ENCODE data around the gene RPL29. TPM values are rescaled to one million over a fixed set of nuclear protein-coding genes. Genes with fewer than 3 reads are reported as not detected.

The RPL29 gene
- total and polyA plus RNA-seq, 2 of the 13 experiments (the other 11 are each of a cell fraction or from before 2014, with no cell fraction given): 1,348 to 2,263 TPM

- TF ChIP-seq ZNF407 (CRISPR knock-in tag; IDR thresholded peaks at IDR 0.05; ENCODE audit: not compliant biosample characterization): peak; percentile 44
- TF ChIP-seq TCF7L2 (IDR thresholded peaks at IDR 0.05; ENCODE audit: low read depth, low read length): no peak
- no peak for TF ChIP-seq XRCC5 (optimal IDR thresholded peaks at IDR 0.05; ENCODE audit: low read length)
- TF ChIP-seq HIVEP1 (CRISPR knock-in tag; IDR thresholded peaks at IDR 0.05): no peak
- TF ChIP-seq ZNF446 (CRISPR knock-in tag; IDR thresholded peaks at IDR 0.05): no peak
- peak; percentile 94 for TF ChIP-seq HNRNPK (IDR thresholded peaks at IDR 0.05; ENCODE audit: low read depth, low read length, poor library complexity, severe bottlenecking)
- no peak for TF ChIP-seq CTCF (CRISPR knock-in tag; IDR thresholded peaks at IDR 0.05)
- no peak for TF ChIP-seq ZNF280B (CRISPR knock-in tag; IDR thresholded peaks at IDR 0.05; ENCODE audit: borderline replicate concordance)
- no peak for TF ChIP-seq MBD4 (IDR thresholded peaks at IDR 0.05; ENCODE audit: borderline replicate concordance, low read length)
- no peak for TF ChIP-seq ZNF121 (CRISPR knock-in tag; IDR thresholded peaks at IDR 0.05)
- TF ChIP-seq PTBP1 (IDR thresholded peaks at IDR 0.05; ENCODE audit: low read depth, low read length, poor library complexity, severe bottlenecking): no peak
- TF ChIP-seq SIN3B (IDR thresholded peaks at IDR 0.05; ENCODE audit: low read length): 0 out of 2 replicates have a peak, but pooled peaks have one; percentile 12
- peak; percentile 85 for TF ChIP-seq ZSCAN25 (CRISPR knock-in tag; IDR thresholded peaks at IDR 0.05)
- no peak for TF ChIP-seq RAD51 (IDR thresholded peaks at IDR 0.05; ENCODE audit: borderline replicate concordance)
- TF ChIP-seq ZNF44 (CRISPR knock-in tag; IDR thresholded peaks at IDR 0.05): peak; percentile 62; the same call in 1 of the 2 replicates
- peak; percentile 82 for TF ChIP-seq HNF4G (IDR thresholded peaks at IDR 0.05; ENCODE audit: borderline replicate concordance, low read depth, low read length)
- peak; percentile 86; the same call in 1 of the 2 replicates for TF ChIP-seq HNF4G (CRISPR knock-in tag; IDR thresholded peaks at IDR 0.05; ENCODE audit: borderline replicate concordance, low read depth)
- TF ChIP-seq ZNF383 (CRISPR knock-in tag; IDR thresholded peaks at IDR 0.05; ENCODE audit: borderline replicate concordance): no peak
Measured at GRCh38 chr3:51982838-51983577, 12.7 kb downstream of the RPL29 start, which contains the start of gene ACY1 (continued).

Data from HepG2 (cell line).